ENCODE results near the gene ALAS1.

The ALAS1 gene

GRCh38 chr3:52222319-52223221 lies 24.6 kb downstream of the ALAS1 start:
- no peak for DNase-seq

GRCh38 chr3:52223449-52224408 lies 25.8 kb downstream of the ALAS1 start:
- no peak for DNase-seq

- DNase-seq: no peak
Measured at GRCh38 chr3:52225452-52226228, 27.7 kb downstream of the ALAS1 start, which contains the start of gene TLR9. Gene TLR9, minus strand, starts transcription at chr3:52225645. Its CDS starts 116 bp downstream, at chr3:52225529.

- DNase-seq: no peak
Measured at GRCh38 chr3:52226229-52226817, 28.4 kb downstream of the ALAS1 start.

DNA sequence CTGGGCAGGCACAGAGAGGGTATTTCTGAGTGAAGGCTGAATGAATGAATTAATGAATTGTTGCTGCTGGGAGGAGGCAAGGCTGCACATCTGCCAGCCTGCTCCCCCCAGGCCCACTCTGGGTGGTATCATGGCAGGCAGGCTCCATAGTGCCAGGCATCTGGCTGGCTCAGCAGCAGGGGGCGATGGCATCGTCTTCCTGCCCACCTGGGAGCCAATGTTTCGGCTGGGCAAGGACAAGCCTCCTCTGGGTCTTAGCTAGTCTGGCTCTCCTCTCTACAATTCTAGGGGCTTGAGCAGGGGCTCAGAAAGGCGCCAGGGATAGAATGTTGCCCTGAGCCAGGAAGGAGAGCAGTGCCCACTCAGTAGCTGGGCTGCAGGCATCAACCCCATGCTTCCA lies 29.2 kb downstream of the ALAS1 start:
- DNase-seq: no peak

DNA sequence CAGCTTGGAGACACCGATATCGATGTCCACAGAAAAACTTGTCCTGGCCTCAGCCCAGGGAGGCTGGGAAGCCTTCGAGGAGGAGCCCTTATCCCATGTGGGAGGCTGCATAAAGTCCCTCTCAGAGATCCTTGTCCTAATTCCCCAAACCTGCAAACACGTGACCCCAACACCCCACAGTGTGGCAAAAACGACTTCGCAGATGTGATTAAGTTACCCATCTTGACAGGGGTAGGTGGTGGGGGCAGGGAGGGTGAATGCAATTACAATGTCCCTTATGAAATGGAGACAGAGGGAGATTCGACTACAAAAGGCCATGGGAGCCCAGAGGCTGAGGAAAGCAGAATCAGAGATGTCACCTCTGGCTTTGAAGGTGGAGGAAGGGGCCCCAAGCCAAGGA lies 29.8 kb downstream of the ALAS1 start:
- DNase-seq: no peak

- no peak for DNase-seq
Measured at GRCh38 chr3:52228266-52228665, 30.3 kb downstream of the ALAS1 start.

DNA sequence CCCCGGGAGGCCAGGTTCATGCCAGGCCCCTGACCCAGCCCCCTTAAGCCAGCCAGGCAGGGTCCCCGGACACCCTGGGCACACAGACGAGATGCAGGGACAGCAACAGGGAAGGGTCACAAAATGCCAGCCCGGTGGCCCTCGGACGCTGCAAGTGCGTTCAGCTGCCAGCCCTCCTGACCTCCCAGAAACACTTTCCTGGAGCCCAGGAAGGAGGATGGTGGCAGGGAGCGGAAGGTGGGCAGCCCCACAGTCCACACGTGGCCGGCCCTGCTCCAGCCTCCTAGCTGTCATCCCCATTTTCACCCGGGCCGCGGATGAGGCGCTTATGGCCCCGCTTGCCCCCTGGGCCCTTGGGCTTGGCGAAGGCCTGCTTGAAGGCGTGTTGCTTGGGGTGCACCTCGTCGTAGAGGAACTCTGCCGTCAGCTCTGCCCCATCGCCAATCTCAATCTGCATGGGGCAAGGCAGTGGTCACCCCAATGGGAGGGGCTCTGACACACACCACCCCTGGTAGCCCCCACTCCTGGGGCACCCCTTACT lies 30.9 kb downstream of the ALAS1 start:
- DNase-seq: no peak

DNA sequence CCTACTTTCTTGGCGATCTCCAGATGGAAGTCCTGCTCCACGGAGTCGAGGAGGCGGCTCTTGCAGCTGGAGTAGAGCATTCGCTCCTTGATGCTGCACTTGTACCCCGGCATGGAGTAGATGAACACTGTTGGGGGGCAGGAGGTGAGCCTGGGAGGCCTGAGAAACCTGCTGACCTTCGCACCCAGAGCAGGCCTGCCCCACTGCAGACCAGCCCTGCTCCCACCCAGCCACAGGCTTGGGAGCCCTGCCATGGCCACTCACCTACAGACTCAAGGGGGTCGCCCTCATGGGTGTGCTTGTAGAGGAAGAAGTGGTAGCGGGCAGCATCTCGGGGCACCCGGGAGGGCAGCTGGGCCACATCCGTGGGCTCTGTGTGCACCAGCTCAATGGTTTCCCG lies 31.7 kb downstream of the ALAS1 start:
- no peak for DNase-seq

- DNase-seq: no peak
Measured at GRCh38 chr3:52230461-52230860, 32.5 kb downstream of the ALAS1 start.

- DNase-seq: no peak
Measured at GRCh38 chr3:52230889-52231499, 33.0 kb downstream of the ALAS1 start.

DNA sequence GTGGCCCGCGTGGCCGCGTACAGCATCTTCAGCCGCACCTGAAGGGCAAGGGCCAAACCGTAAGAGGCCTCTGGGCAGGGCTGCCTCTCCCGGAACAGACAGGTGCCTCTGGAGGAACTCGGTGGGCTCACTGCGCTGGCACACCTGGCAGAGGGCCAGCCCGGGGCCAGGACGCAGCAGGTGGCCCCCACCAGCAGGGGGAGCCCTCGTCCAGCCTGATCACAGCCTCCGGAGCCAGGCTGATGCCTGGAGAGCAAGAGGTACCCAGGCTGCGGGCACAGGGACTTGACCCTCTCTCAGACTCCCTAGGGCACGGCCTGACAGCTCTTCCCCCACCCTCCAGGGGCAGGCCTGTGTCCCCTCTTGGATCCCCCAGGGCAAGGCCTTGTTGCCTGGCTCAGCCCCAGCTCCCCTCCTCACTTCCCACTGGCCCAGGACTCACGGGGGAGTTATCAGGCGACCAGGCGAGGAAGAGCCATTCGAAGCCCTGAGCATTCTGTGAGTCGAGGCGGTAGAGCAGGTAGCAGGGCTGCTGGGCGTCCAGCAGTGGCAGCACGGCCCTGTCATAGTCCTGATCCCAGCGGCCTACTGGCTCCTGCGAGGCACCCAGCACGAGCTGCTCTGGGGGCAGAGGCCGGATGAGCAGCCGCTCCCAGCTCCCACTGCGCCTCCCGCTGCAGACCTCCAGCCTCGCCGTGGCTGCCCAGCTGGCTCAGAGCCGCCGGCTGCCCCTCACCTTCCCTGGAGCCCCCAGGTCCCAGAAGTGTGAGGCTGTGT lies 33.7 kb downstream of the ALAS1 start:
- peak; percentile 81 to 93 (median 88) for DNase-seq

GRCh38 chr3:52232279-52233107 lies 34.5 kb downstream of the ALAS1 start:
- no peak for DNase-seq

DNA sequence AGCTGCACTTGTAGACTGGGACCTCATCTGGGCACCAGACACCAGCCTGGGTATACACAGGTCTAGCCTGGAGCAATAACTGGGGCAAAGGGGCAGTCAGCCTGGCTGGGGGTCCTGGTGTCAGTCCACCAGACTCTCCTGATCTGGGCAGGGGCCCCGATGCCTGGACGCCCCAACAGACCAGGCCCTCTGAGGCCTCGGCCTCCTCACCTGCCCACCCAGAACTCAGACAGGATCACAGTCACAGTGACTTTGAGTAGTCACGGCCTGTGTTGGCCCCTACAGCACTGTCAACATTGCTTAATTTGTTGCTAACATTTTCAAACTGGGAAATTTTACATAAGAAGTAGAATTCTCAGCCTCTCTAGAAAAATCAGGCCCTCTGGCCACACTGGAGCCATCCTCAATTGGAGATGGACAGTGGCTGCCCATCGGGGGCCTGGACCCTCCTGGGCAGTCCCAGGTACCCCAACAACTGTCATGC lies 35.2 kb downstream of the ALAS1 start:
- DNase-seq: no peak

- DNase-seq: no peak
Measured at GRCh38 chr3:52233968-52234367, 36.0 kb downstream of the ALAS1 start.

DNA sequence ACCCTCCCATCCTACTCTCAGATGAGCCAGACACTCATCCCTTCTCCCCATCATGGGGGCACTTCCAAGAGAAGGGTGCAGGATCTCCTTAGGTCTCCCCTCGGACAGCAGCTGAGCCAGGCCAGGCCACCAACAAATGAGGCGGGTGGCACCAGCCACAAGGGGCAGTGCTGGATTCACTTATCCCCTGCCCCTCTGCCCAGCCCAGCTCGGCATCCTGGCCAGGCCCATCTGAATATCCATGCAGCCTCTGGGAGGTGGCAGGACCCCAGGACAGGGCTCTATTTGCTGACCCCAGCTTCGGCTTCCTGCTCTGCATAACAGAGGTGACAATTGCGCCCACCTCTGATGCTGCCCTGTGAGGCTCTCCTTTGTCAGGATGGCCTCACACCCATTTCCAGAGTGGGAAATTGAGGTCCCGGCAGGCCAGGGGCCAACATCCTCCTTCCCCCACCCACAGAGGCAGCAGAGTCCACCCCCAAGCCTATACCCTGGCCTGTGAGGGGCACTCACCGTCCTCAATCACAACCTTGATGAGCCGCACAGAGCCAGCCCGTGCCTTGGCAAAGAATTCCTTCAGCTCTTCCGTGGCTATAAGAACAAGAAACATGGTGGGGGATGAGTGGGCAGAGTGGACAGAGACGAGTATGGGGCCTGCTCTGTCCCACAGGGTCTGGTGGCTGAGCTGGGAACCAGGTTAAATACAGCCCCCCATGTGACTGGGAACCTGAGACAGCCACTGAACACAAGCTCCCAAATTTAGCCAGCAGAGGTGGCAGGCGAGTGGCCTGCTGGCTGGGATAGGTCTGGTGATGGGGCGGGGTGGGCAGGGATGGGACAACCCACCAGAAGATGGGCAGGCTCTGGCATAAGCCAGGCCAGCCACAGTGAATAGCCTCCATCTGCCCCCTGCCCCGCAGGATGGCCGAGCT lies 36.8 kb downstream of the ALAS1 start:
- DNase-seq: no peak

DNA sequence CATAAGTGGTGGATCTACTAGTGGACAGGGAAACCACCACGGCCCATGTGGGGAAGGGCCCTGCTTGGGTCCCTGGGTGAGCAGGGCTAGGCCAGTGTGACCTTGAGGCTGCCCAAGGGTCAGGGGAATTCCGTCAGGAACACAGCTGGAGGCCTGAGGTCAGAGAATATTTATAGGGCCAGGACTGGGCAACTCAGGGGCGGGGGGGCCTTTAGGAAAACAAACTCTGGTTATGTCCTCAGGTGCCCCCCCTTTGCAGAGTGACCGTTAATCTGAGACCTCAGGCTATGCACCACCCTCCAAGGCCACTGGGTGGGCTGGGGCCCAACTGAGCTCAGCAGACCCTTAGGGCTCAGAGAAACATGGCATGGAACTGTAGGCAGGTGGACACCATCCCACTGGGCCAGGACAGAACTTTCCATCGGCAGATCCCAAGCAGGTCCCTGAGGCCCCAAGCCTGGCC lies 38.5 kb downstream of the ALAS1 start:
- DNase-seq: no peak

- DNase-seq: no peak
Measured at GRCh38 chr3:52237006-52237656, 39.2 kb downstream of the ALAS1 start.
